ENCODE measurements around the gene STAP1.
A peak's percentile ranks its signal among the peaks of the same experiment; 100 is the strongest.

Gene STAP1

DNA sequence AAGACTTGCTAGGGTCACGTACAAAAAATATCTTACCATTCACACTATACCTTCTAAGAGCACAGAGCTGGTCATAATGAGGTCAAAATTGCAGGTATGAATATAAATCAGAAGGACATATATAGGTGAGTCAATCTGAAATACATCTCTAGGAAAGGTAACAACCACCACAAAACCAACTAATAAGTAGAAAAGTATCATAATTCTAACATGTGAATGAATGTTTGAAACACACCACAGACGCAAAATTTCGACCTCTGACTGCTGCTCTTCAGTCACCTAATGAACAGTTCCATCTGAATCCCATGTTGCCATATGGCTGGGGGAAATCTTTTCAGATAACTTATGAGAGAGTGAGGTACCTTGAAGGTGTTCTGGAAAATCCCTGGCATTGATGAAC lies 22.1 kb downstream of the STAP1 start:
- ChIA-PET CTCF (interaction anchor here (1.0 to 2.6 kb wide), 3 partner anchors 12 to 61 kb away, joined by 3 to 8 read pairs (median 5); no protein-coding TSS in a partner anchor), POLR2A (no interaction called here)
- TF ChIP-seq, protein P1, sequence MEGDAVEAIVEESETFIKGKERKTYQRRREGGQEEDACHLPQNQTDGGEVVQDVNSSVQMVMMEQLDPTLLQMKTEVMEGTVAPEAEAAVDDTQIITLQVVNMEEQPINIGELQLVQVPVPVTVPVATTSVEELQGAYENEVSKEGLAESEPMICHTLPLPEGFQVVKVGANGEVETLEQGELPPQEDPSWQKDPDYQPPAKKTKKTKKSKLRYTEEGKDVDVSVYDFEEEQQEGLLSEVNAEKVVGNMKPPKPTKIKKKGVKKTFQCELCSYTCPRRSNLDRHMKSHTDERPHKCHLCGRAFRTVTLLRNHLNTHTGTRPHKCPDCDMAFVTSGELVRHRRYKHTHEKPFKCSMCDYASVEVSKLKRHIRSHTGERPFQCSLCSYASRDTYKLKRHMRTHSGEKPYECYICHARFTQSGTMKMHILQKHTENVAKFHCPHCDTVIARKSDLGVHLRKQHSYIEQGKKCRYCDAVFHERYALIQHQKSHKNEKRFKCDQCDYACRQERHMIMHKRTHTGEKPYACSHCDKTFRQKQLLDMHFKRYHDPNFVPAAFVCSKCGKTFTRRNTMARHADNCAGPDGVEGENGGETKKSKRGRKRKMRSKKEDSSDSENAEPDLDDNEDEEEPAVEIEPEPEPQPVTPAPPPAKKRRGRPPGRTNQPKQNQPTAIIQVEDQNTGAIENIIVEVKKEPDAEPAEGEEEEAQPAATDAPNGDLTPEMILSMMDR (IDR thresholded peaks at IDR 0.05; ENCODE audit: control extremely low read depth, extremely low read depth, low read depth, missing control alignments), result no peak
- DNase-seq (ENCODE audit: extremely low spot score), result no peak

DNA sequence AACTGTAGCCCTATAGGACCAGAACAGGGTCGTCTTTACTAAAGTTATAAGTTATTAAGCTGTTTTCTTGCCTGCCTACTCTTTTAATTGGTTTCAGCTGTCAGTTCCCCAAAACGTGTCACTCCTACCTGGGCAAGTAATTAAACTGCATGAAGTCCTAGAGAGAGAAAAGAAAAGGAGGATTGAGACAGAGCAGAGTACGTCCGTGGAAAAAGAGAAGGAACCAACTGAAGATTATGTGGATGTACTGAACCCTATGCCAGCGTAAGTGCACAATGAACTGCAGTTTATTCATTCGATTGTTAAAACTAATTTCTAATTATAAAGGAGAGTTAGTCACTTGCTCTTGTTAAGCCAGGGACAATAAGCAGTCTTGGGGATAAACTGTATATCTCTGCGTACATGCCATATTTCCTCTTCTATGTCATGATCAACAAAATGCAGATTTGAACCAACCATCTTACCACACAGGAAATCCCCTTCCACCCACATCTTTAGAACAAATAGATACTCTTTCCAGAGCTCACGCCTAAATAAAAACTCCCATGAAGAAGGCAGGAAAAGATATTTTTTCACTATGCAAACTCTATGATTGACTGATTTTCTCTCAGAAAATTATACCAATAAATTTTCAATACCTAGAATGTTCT lies 22.8 kb downstream of the STAP1 start:
- TF ChIP-seq, protein P1 (IDR thresholded peaks at IDR 0.05; ENCODE audit: control extremely low read depth, extremely low read depth, low read depth, missing control alignments), result no peak
- ChIA-PET POLR2A (no interaction called here), CTCF (interaction anchor here (0.7 to 2.6 kb wide), 7 partner anchors 9 to 118 kb away, joined by 3 to 8 read pairs (median 4); partner anchors contain the start of gene CENPC)
- DNase-seq (ENCODE audit: extremely low spot score), result peak; percentile 31

DNA sequence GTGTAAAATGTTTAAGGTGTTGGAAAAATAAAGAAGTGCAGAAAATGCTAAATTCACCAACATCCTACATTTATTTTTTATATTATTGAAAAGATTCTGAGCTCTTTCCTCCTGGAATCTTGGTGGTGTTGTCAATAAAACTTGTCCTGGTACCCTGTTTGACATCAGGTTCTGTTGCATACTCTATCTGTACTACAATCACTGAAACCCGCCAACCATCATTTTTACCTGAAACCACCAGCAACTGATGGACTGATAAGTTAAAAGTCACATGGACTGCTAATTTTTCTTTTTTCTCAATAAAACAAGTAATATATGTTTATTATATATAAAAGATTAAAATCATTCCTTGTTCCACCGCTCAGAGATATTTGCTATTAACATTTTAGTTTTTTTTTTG lies 23.4 kb downstream of the STAP1 start:
- DNase-seq (ENCODE audit: extremely low spot score), result no peak
- CTCF ChIA-PET, result interaction anchor here (0.7 to 2.6 kb wide), 6 partner anchors 8 to 118 kb away, joined by 3 to 8 read pairs (median 4); partner anchors contain the start of gene CENPC

DNA sequence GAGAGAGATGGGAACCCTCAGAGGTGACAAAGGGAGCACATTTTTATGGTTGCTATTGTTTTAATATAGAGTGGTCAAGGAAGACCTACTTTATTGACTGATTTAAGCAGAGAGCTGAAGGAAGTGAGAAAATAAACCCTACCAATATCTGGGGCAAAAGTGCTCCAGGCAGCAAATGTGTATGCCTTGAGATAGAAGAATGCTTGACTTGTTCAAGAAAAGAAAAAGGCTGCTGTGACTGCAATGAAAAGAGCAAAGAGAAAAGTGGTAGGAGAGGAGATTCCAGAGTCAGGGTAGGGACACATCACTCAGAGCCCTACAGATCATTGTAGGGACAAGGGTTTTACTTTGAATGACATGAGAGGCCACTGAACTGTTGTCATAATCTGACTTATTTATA lies 26.0 kb downstream of the STAP1 start:
- ChIA-PET POLR2A (no interaction called here), CTCF (no interaction called here)
- DNase-seq (ENCODE audit: extremely low spot score), result no peak
- TF ChIP-seq, protein P1 (IDR thresholded peaks at IDR 0.05; ENCODE audit: control extremely low read depth, extremely low read depth, low read depth, missing control alignments), result no peak

More for the DNA sequence above, 23.4 kb downstream of the STAP1 start:
- TF ChIP-seq, protein P1 (IDR thresholded peaks at IDR 0.05; ENCODE audit: control extremely low read depth, extremely low read depth, low read depth, missing control alignments), result no peak
- POLR2A ChIA-PET, result no interaction called here

- CTCF ChIA-PET, result interaction anchor here (1.5 kb wide), 1 partner anchor 11 kb away, joined by 3 read pairs; no protein-coding TSS in a partner anchor
- DNase-seq (ENCODE audit: extremely low spot score), result no peak
- TF ChIP-seq, protein P1 (IDR thresholded peaks at IDR 0.05; ENCODE audit: control extremely low read depth, extremely low read depth, low read depth, missing control alignments), result no peak
- POLR2A ChIA-PET, result no interaction called here
Measured at GRCh38 chr4:67587156-67587555, 28.6 kb downstream of the STAP1 start.

GRCh38 chr4:67593741-67594175 lies 35.2 kb downstream of the STAP1 start:
- DNase-seq (ENCODE audit: extremely low spot score), result no peak
- ChIA-PET CTCF (no interaction called here), POLR2A (no interaction called here)
- TF ChIP-seq, protein P1 (IDR thresholded peaks at IDR 0.05; ENCODE audit: control extremely low read depth, extremely low read depth, low read depth, missing control alignments), result no peak

All from GM10248 (cell line).